Diencephalon (tissue), 1 donor: Measurements from ENCODE around the gene CTSS. TPM values are rescaled to one million over a fixed set of nuclear protein-coding genes. Genes with fewer than 3 reads are reported as not detected.

Experiments used
- small RNA-seq: library from RNA; depleted of rRNA; stranded (forward); fragments of <200 nt; gene quantifications from one replicate; pipeline ENCODE3, GENCODE V24; 2014
- total RNA-seq: library from RNA; depleted of rRNA; stranded (reverse); fragments of >200 nt; gene quantifications from one replicate; pipeline ENCODE4 v1.2.3, GENCODE V29; 2014

CTSS gene
- total RNA-seq: 19.8 TPM

DNA sequence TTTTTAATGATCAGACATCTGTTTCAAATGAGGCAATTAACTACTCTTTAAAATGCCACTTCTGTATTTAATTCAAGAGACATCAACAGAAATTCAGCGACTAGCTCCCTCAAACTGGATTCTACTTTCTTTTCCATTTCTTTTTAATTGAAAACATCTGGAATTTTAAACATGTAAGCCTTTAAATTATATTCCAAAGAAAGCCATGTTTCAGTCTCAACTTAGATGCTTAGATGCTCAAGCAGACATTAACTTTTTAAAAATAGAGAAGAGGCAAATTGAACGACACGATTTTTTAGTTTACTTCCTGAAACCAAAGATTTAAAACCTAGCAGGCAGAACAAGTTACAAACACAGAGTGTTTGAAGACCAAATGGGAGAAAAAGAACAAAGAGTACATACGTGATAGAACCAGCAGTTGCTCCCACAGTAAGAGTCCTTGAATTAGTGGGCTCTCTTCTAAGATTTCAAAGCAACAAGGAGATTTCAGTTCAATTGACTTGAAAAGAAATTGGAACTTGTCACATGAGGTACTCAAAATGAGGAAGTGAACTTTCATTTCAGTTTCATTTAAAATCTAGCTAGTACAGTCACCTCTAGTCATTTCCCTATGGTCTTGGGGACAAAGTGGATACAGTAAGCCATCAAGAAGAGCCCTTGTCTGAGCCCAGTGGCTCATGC, at the start of gene CTSS:
CTSS (minus strand) TSS at position 483 of the 681 bp plus-strand sequence. CDS start 1,015 bp downstream, outside the sequence.

DNA sequence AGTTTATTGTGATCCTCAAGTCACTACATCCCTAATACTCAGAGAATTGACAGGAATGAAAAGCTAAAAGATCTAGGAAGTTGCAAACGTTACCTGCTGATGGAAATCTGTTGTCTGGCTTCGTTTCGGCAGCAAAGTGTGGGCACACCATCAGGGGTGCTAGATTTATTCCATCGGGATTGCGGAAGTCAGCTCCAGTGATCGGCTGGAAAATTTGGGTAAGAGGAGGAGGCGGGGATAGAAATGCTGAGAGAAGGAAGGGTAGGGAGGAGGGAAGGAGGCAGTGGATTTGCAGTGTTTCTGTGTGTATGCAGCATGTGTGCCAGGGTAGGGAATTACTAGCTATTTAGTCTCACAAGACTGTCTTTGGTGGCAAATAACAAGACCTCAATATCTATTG, 42.5 kb upstream of the CTSS start, which contains the start of gene CTSK:
CTSK (minus strand) TSS at position 140 of the 400 bp plus-strand sequence. CDS start 1,455 bp downstream, outside the sequence.

DNA sequence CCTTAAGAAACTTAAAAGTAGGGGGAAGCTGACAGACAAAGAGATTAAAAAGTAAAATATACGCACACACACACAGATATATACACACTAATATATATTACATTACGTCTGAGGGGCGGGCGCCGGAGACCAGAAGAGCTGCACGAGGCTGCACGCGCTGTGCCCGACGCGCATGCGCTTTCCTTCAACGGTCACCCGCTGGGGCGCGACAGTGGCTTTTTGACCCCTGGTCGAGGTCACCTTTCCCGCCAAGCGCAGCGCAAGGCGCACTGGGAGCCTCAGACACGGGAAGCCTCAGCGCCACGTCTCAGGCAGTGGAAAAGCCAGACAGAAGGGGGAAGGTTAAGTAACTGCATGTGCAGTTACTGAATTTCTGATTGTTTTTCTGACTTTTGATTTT, 44.9 kb downstream of the CTSS start, which contains the start of gene HORMAD1:
HORMAD1 (minus strand) TSS at position 193 of the 400 bp plus-strand sequence. CDS start 1,390 bp downstream, outside the sequence.

DNA sequence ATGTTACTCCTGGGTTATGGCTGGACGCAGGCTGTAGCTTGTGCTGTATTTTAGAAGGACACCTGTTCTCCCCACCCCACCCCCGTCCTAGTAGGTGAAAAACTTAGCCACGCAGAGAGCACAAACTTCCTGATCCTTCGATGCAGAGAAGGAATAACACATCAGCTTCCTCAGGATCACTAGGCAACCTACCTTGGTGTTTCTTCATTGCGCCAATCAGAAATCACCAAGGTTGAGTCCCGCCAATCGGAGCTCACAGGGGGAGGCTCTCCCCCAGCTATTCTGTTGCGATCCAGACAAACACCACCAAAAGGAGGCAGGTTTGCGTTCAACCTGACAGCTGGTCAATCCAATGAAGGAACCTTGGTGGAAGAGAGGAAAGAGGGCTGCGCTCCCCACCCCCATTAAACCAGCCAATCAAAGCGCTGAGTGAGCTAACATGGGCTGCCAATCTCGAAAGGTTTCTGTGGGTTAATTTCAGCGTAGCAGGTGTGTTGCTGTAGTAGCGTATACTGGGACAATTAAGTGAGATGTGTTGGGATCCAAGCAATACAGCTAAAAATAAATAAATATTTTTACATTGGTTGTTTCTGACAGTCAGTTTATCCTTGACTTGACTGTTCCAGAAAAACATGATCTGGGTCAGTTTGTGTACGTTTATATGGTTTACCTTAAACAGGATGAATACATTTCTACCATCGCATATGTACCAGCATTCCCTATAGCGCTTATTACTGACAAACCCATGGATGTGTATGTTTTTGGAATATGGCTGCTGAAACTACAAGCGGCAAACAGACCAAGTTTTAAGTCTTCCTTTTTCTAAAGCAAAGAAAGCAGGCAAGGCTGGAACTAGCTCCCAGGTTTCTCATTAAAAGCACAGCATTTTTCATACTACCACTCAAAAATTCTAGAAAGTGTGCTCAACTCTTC, 68.3 kb downstream of the CTSS start, which contains the start of gene GOLPH3L:
GOLPH3L (minus strand) TSS at position 160 of the 933 bp plus-strand sequence. CDS start 2,316 bp downstream, outside the sequence.

Small RNAs within 50 kb of the gene (small RNA-seq; reads per million reads assigned to genes)
- gene RNU6-1042P (not detected), gene RNU6-1309P (not detected)

Other genes with a start within 250 kb of the CTSS start
- gene ADAMTSL4, start 216.4 kb downstream of the CTSS start, total RNA-seq: 0.23 TPM
- 103 TPM for gene MCL1, start 186.2 kb downstream of the CTSS start, total RNA-seq
- gene ENSA, start 136.2 kb downstream of the CTSS start, total RNA-seq: 127 TPM
- gene GOLPH3L, start 68.6 kb downstream of the CTSS start, total RNA-seq: 10.8 TPM
- gene HORMAD1, start 44.9 kb downstream of the CTSS start, total RNA-seq: 1.4 TPM
- gene CTSK, start 42.5 kb upstream of the CTSS start, total RNA-seq: 5.3 TPM
- 27.5 TPM for gene ARNT, start 110.8 kb upstream of the CTSS start, total RNA-seq
- gene CTXND2, start 121.4 kb upstream of the CTSS start, total RNA-seq: not detected
- 51.0 TPM for gene SETDB1, start 160.6 kb upstream of the CTSS start, total RNA-seq
- gene CERS2, start 209.1 kb upstream of the CTSS start, total RNA-seq: 56.1 TPM
- not detected for gene ANXA9, start 216.5 kb upstream of the CTSS start, total RNA-seq
- 18.2 TPM for gene MINDY1, start 241.1 kb upstream of the CTSS start, total RNA-seq
- gene PRUNE1, start 242.7 kb upstream of the CTSS start, total RNA-seq: 25.8 TPM